Measurements from ENCODE around the gene SAMD15.
"Not testable (repeated sequence)": the region's sequence is repeated elsewhere in the genome, so short reads cannot be mapped to it uniquely, and the experiment has no call there.

Gene SAMD15

GRCh38 chr14:77375973-77376770 is 1.0 kb upstream of the SAMD15 start:
- no peak for DNase-seq

- DNase-seq = no peak
Observed at GRCh38 chr14:77377502-77377844, 294 bp downstream of the SAMD15 start.

GRCh38 chr14:77378701-77379100 is 1.5 kb downstream of the SAMD15 start:
- no peak for DNase-seq

- DNase-seq = no peak
Observed at GRCh38 chr14:77390188-77390587, 13.0 kb downstream of the SAMD15 start.

- DNase-seq = no peak
Observed at GRCh38 chr14:77400216-77400615, 23.0 kb downstream of the SAMD15 start.

- DNase-seq = no peak
Observed at GRCh38 chr14:77403768-77404167, 26.6 kb downstream of the SAMD15 start.

GRCh38 chr14:77406086-77406485 is 28.9 kb downstream of the SAMD15 start:
- no peak for DNase-seq

- no peak for DNase-seq
Observed at GRCh38 chr14:77406718-77407117, 29.5 kb downstream of the SAMD15 start.

GRCh38 chr14:77407158-77407557 is 30.0 kb downstream of the SAMD15 start:
- no peak for DNase-seq

GRCh38 chr14:77409131-77409533 is 32.0 kb downstream of the SAMD15 start:
- no peak for DNase-seq

GRCh38 chr14:77415403-77416030 is 38.3 kb downstream of the SAMD15 start:
- not testable (repeated sequence) for DNase-seq

- not testable (repeated sequence) for DNase-seq
Observed at GRCh38 chr14:77416098-77416497, 38.9 kb downstream of the SAMD15 start.

- DNase-seq = no peak
Observed at GRCh38 chr14:77416836-77417235, 39.7 kb downstream of the SAMD15 start.

- no peak for DNase-seq
Observed at GRCh38 chr14:77421201-77421600, 44.0 kb downstream of the SAMD15 start.

- DNase-seq = no peak
Observed at GRCh38 chr14:77423423-77423822, 46.2 kb downstream of the SAMD15 start, which contains the start of gene NOXRED1. NOXRED1 (minus strand) TSS chr14:77423523; CDS start chr14:77422889, 634 bp downstream.

GRCh38 chr14:77424862-77425261 is 47.7 kb downstream of the SAMD15 start:
- no peak for DNase-seq

- no peak for DNase-seq
Observed at GRCh38 chr14:77426396-77426795, 49.2 kb downstream of the SAMD15 start.

- DNase-seq = no peak
Observed at GRCh38 chr14:77436042-77436441, 58.9 kb downstream of the SAMD15 start.

- no peak for DNase-seq
Observed at GRCh38 chr14:77438596-77438995, 61.4 kb downstream of the SAMD15 start.

GRCh38 chr14:77439861-77440260 is 62.7 kb downstream of the SAMD15 start:
- DNase-seq = no peak

All from activated gamma-delta T cell (primary cell).